Measurements from ENCODE around the gene TBC1D20.
"Not testable (repeated sequence)": the region's sequence is repeated elsewhere in the genome, so short reads cannot be mapped to it uniquely, and the experiment has no call there.

Gene TBC1D20

DNA sequence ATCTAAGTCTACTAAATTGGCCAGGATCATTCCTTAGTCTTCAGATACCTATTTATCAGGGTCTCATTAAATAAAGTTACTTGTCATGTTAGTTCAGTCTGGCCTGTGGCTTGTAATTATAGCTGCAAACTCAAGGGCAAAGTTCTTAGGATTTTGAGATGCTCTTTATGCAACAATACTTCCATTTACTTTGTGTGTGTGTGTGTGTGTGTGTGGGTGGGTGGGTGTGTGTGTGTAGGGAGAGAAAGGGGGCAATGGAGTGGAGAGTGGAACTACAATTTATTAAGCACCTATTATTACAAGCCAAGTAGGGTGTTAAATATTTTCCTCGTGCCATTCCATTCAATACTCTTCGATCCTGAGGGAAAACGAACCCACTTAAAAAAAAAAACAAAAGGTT is 17.7 kb upstream of the TBC1D20 start:
- Mint-ChIP-seq H3K4me3 (no peak overlapping the region), H3K4me1 (peaks cover 11% of the 10 kb centered on the region), H3K27ac (no peak overlapping the region)

GRCh38 chr20:479487-479886 is 17.2 kb upstream of the TBC1D20 start:
- no peak for ATAC-seq
- Mint-ChIP-seq H3K9me3 (no peaks in the 10 kb centered on the region), H3K4me3 (no peak overlapping the region), H3K4me1 (peaks cover 16% of the 10 kb centered on the region), H3K36me3 (ENCODE audit: low read depth) (peaks cover 25% of the 10 kb centered on the region), H3K27ac (no peak overlapping the region), H3K27me3 (no peaks in the 10 kb centered on the region)
- DNase-seq = no peak

More for the DNA sequence above, 17.7 kb upstream of the TBC1D20 start:
- ATAC-seq (no peak), DNase-seq (no peak)
- peaks cover 28% of the 10 kb centered on the region for H3K36me3 Mint-ChIP-seq (ENCODE audit: low read depth)
- H3K27me3 Mint-ChIP-seq = no peaks in the 10 kb centered on the region
- H3K9me3 Mint-ChIP-seq = no peaks in the 10 kb centered on the region

- H3K27ac Mint-ChIP-seq = no peak overlapping the region
Observed at GRCh38 chr20:478949-479429, 16.7 kb upstream of the TBC1D20 start.

GRCh38 chr20:478010-478948 is 15.9 kb upstream of the TBC1D20 start:
- Mint-ChIP-seq H3K27me3 (no peaks in the 10 kb centered on the region), H3K27ac (no peak overlapping the region), H3K4me3 (no peak overlapping the region), H3K36me3 (ENCODE audit: low read depth) (peaks cover 15% of the 10 kb centered on the region), H3K9me3 (no peaks in the 10 kb centered on the region), H3K4me1 (peaks cover 19% of the 10 kb centered on the region)
- DNase-seq = no peak
- no peak for ATAC-seq

More at GRCh38 chr20:478949-479429, 16.7 kb upstream of the TBC1D20 start:
- H3K9me3 Mint-ChIP-seq = no peaks in the 10 kb centered on the region
- DNase-seq = no peak
- peaks cover 20% of the 10 kb centered on the region for H3K36me3 Mint-ChIP-seq (ENCODE audit: low read depth)
- H3K4me3 Mint-ChIP-seq = no peak overlapping the region
- no peaks in the 10 kb centered on the region for H3K27me3 Mint-ChIP-seq
- ATAC-seq = peak; percentile 59
- peaks cover 19% of the 10 kb centered on the region for H3K4me1 Mint-ChIP-seq

GRCh38 chr20:476561-477249 is 14.4 kb upstream of the TBC1D20 start:
- not testable (repeated sequence) for H3K27me3 Mint-ChIP-seq; ATAC-seq; H3K27ac Mint-ChIP-seq; H3K36me3 Mint-ChIP-seq (ENCODE audit: low read depth); H3K4me3 Mint-ChIP-seq; H3K9me3 Mint-ChIP-seq; DNase-seq
- H3K4me1 Mint-ChIP-seq = peaks cover 15% of the 10 kb centered on the region

DNA sequence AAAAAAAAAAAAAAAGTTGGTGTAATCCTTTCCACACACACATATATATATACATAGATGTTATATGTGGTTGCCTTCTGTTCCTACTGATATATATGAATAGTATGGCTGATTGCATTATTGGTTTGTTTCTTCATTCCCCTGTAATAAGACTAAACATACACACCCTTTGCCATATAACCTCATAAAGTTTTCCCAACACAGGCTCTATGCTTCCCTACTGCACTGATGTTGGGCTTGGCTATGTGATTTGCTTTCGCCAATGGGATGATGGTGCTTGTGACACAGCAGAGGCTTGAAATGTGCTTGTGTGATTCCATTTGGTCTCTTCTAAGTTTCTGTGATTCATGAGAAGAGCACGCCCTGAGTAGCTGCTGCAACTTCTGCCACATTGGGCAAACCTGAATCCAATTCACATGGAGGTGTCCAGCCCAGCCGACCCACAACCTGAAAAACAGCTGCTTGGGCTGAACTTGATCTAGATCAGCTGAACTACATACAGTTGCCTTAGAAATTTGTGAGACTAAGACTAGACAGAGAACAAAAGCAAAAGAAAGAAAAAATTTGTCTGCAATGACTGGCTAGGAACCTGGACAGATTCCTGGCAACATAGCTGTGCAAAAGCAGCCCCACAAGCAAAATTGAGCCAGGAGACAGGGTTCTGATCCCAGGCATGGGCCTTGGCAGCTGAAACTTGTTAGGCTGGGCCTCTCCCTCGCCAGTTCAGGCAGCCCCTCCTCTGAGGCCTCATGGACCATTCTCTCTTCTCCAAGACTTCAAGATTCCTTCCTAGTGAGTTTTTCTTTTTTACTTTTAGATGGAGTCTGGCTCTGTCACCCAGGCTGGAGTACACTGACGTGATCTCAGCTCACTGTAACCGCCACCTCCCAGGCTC is 13.4 kb upstream of the TBC1D20 start:
- H3K27ac Mint-ChIP-seq = peak overlapping the region; percentile 52
- H3K4me3 Mint-ChIP-seq = no peak overlapping the region
- H3K9me3 Mint-ChIP-seq = no peaks in the 10 kb centered on the region
- no peaks in the 10 kb centered on the region for H3K27me3 Mint-ChIP-seq
- H3K4me1 Mint-ChIP-seq = peaks cover 15% of the 10 kb centered on the region
- DNase-seq (no peak), ATAC-seq (peak; percentile 21)
- H3K36me3 Mint-ChIP-seq (ENCODE audit: low read depth) = peaks cover 8% of the 10 kb centered on the region

DNA sequence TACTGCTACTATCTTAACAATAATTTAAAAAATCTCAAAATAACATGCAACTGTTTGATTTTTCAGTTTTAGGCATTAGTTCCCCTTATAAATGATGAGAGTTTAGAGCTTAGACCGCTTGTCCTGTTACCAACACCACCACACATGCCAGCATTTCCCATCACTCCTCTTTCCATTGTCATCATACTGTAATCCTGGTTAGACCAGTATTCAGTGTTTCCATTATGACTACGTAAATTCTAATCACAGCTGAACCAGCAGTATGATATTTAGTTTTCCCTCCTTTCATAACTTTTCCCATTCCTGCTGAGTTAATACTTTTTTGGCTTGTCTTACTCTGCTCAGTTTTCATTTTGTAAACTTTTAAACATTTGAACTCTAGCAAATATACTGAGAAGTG is 12.2 kb upstream of the TBC1D20 start:
- Mint-ChIP-seq H3K27ac (peak overlapping the region; percentile 15), H3K4me3 (no peak overlapping the region), H3K36me3 (ENCODE audit: low read depth) (peaks cover 6% of the 10 kb centered on the region), H3K27me3 (no peaks in the 10 kb centered on the region), H3K4me1 (peaks cover 15% of the 10 kb centered on the region), H3K9me3 (peaks cover 5% of the 10 kb centered on the region)
- ATAC-seq (no peak), DNase-seq (no peak)

GRCh38 chr20:472889-473292 is 10.6 kb upstream of the TBC1D20 start:
- no peak overlapping the region for H3K27ac Mint-ChIP-seq
- no peak for DNase-seq
- H3K4me1 Mint-ChIP-seq = peaks cover 14% of the 10 kb centered on the region
- no peaks in the 10 kb centered on the region for H3K27me3 Mint-ChIP-seq
- no peak for ATAC-seq
- no peak overlapping the region for H3K4me3 Mint-ChIP-seq
- H3K36me3 Mint-ChIP-seq (ENCODE audit: low read depth) = peaks cover 3% of the 10 kb centered on the region
- H3K9me3 Mint-ChIP-seq = peaks cover 5% of the 10 kb centered on the region

- Mint-ChIP-seq H3K27me3 (no peaks in the 10 kb centered on the region), H3K9me3 (peaks cover 8% of the 10 kb centered on the region), H3K27ac (no peak overlapping the region), H3K36me3 (ENCODE audit: low read depth) (peaks cover 1% of the 10 kb centered on the region), H3K4me3 (no peak overlapping the region), H3K4me1 (peaks cover 12% of the 10 kb centered on the region)
- no peak for ATAC-seq
- DNase-seq = no peak
Observed at GRCh38 chr20:472137-472846, 10.0 kb upstream of the TBC1D20 start.

DNA sequence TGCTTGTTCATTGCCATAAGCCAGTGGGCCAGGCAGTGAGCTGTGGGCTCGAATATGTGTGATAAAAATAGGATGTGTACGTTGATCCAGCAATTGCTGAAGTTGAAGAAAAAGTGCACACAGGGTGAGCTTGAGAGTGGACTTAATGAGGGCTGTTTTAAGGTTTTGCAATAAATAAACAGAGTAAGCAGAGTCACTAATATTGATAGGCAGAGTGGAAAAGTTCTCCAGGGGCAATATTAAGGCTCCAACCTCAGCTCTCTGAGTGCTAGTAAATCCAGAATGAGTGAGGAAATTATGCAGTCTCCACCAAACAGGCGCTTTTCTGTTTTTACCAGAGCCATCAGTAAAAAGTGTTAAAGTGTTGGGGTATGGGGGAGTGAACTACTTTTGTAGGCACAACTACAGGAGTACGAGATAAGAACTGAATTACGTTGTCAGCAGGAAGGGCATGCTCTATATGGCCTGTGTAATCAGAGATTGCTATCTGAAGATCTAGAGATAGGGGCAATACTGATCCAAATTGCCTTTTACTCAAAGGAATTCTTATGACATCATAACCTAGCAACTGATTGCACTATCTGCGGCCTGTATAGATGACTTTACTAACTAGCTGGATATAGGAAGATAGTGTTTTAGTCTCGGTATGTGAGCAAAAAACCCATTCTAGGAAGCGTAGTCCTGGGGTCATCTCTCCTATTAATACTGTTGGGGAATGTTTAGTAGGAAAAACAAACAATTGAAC is 7.6 kb upstream of the TBC1D20 start:
- DNase-seq (no peak), ATAC-seq (no peak)
- peaks cover 10% of the 10 kb centered on the region for H3K9me3 Mint-ChIP-seq
- H3K4me1 Mint-ChIP-seq = peaks cover 7% of the 10 kb centered on the region
- H3K27ac Mint-ChIP-seq = no peak overlapping the region
- no peaks in the 10 kb centered on the region for H3K27me3 Mint-ChIP-seq
- H3K36me3 Mint-ChIP-seq (ENCODE audit: low read depth) = peaks cover 1% of the 10 kb centered on the region
- no peak overlapping the region for H3K4me3 Mint-ChIP-seq

DNA sequence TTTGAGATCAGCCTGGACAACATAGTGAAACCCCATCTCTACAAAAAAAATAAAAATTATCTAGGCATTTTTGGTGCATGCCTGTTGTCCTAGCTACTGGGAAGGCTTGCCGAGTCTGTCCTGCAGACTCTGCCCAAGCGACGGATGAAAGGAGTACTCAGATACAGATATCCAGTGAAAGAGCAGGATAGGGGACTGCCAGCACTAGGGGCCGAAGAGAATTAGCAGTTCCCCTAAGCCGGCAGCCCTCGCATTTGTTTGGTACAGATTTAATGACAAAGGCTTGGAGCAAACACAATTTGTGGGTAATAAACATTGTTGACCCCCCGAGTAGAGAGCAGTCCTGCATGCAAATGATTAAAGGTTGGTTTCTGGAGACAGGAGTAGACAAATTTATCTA is 5.4 kb upstream of the TBC1D20 start:
- Mint-ChIP-seq H3K27me3 (no peaks in the 10 kb centered on the region), H3K4me1 (peaks cover 6% of the 10 kb centered on the region), H3K27ac (no peak overlapping the region), H3K36me3 (ENCODE audit: low read depth) (no peaks in the 10 kb centered on the region), H3K4me3 (no peak overlapping the region), H3K9me3 (peaks cover 10% of the 10 kb centered on the region)
- no peak for DNase-seq
- ATAC-seq = no peak

DNA sequence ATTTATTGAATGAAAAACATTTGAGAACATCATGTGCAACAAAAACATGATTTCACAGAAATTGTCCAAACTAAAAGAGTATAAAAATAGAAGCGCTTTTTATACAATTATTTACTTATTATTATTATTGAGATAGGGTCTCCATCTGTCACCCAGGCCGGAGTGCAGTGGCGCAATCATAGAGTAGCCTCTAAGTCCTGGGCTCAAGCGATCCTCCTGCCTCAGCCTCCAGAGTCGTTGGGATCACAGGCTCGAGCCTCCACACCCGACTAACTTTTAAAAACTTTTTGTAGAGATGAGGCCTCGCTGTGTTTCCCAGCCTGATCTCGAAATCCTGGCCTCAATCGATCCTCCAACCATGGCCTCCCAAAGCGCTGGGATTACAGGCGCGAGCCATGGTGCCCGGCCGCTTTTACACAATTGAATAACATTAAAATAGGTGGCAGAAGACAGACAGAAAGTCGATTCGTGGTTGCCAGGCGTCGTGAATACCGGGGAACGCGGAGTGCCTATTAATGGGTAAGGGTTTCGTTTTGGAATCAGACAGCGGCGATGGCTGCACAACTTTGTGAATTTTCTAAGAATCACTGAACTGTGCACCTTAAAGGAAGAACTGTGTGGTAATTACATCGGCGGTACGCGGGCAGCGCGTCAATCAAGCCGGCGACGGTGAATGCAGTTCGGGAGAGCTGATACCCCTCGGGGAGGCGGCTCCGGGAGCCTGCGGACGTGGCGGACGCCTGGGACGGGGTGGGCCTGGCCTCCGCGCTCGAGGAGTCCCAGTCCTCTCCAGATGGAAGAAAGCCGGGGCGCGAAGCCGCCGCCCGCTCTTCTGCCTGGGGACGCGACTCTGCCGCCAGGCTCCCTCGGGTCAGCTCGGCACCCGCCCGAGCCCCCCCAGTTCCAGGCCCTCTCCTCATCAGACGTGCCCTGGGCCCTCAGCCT is 807 bp downstream of the TBC1D20 start:
- Mint-ChIP-seq H3K36me3 (ENCODE audit: low read depth) (peaks cover 4% of the 10 kb centered on the region), H3K4me1 (peaks cover 50% of the 10 kb centered on the region), H3K4me3 (peak overlapping the region; percentile 96), H3K9me3 (no peaks in the 10 kb centered on the region), H3K27ac (peak overlapping the region; percentile 94), H3K27me3 (no peaks in the 10 kb centered on the region)
- ATAC-seq (peak; percentile 51), DNase-seq (peak; percentile 61)

Measured in activated naive CD8-positive, alpha-beta T cell treated with anti-CD3 and anti-CD28 coated beads, Interleukin-2, amount 50 U/mL, for 24 hours (primary cell).